ENCODE measurements around the gene MAP7D2.

Gene MAP7D2

DNA sequence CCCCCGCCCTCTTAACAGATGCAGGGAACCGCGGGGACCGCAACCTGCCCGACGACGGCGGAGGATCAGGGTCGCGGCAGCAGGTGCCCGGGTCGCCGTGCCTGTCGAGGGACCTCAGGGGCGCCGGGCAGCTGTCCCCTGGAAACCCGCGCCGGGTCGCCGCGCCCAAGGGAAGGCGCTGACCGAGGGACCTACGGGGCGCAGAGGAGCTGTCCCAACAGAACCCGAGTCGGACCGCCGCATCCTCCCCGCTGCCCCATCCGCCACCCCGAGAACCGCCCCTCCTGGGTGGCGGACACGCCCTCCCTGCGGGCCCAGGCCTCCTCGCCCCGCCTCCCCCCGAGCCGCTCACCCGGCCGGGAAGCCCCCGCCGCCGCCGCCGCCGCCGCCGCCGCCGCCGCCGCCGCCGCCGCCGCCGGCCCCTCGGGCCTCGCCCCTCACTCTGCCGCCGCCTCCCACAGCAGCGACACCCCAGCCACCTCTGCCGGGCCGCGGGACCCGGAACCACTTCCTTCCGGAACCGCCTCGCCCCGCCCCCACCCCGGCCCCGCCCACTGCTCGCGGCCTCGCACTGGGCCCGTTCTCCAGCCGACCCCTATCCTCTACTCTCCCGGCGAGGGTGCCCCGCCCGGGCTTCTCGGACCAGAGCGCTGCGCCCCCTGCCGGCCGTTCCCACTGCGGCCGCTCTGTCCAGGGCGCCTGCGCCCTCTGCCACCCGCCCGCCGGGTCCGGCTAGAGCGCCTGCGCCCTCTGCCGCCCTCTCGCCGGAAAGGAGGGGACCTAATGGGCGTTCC lies 126.0 kb downstream of the MAP7D2 start, which contains the start of gene BCLAF3 (continued):
- TF ChIP-seq ZBTB21 (tag by site-specific recombination; IDR thresholded peaks at IDR 0.05) (no peak), ZBTB1 (tag by site-specific recombination; IDR thresholded peaks at IDR 0.05) (no peak), ZNF391 (tag by site-specific recombination; IDR thresholded peaks at IDR 0.05; ENCODE audit: borderline replicate concordance, low read depth) (no peak), ZBTB48 (tag by site-specific recombination; IDR thresholded peaks at IDR 0.05) (no peak), ZNF248 (tag by site-specific recombination; IDR thresholded peaks at IDR 0.05) (no peak), ZNF24 (tag by site-specific recombination; IDR thresholded peaks at IDR 0.05) (no peak), ZNF768 (tag by site-specific recombination; IDR thresholded peaks at IDR 0.05) (no peak), ZNF48 (tag by site-specific recombination; IDR thresholded peaks at IDR 0.05) (no peak), ZNF654 (tag by site-specific recombination; IDR thresholded peaks at IDR 0.05; ENCODE audit: low read depth) (no peak), ZNF239 (tag by site-specific recombination; IDR thresholded peaks at IDR 0.05) (no peak), ZNF501 (tag by site-specific recombination; IDR thresholded peaks at IDR 0.05) (no peak), ZNF558 (tag by site-specific recombination; IDR thresholded peaks at IDR 0.05) (no peak), ZNF600 (tag by site-specific recombination; IDR thresholded peaks at IDR 0.05) (0 out of 2 replicates have a peak, but pooled peaks have one; percentile 31), ZNF747 (tag by site-specific recombination; IDR thresholded peaks at IDR 0.05) (no peak), ZNF514 (tag by site-specific recombination; IDR thresholded peaks at IDR 0.05) (no peak), ZNF610 (tag by site-specific recombination; IDR thresholded peaks at IDR 0.05; ENCODE audit: borderline replicate concordance) (no peak), KLF1 (tag by site-specific recombination; IDR thresholded peaks at IDR 0.05) (peak; percentile 29; the same call in 1 of the 2 replicates), ZNF19 (tag by site-specific recombination; IDR thresholded peaks at IDR 0.05; ENCODE audit: low read depth) (no peak), SCRT1 (tag by site-specific recombination; IDR thresholded peaks at IDR 0.05; ENCODE audit: borderline replicate concordance) (no peak), ZSCAN23 (tag by site-specific recombination; IDR thresholded peaks at IDR 0.05) (no peak), ZNF416 (tag by site-specific recombination; IDR thresholded peaks at IDR 0.05) (no peak), ZNF785 (tag by site-specific recombination; IDR thresholded peaks at IDR 0.05) (no peak), HOXC10 (CRISPR knock-in tag; IDR thresholded peaks at IDR 0.05) (no peak), ZNF174 (tag by site-specific recombination; IDR thresholded peaks at IDR 0.05) (no peak), ZNF777 (tag by site-specific recombination; IDR thresholded peaks at IDR 0.05; ENCODE audit: borderline replicate concordance) (peak; percentile 78; the same call in 1 of the 2 replicates), ZNF112 (tag by site-specific recombination; IDR thresholded peaks at IDR 0.05) (no peak), ZNF175 (tag by site-specific recombination; IDR thresholded peaks at IDR 0.05) (no peak)
- TF ChIP-seq, protein P1, sequence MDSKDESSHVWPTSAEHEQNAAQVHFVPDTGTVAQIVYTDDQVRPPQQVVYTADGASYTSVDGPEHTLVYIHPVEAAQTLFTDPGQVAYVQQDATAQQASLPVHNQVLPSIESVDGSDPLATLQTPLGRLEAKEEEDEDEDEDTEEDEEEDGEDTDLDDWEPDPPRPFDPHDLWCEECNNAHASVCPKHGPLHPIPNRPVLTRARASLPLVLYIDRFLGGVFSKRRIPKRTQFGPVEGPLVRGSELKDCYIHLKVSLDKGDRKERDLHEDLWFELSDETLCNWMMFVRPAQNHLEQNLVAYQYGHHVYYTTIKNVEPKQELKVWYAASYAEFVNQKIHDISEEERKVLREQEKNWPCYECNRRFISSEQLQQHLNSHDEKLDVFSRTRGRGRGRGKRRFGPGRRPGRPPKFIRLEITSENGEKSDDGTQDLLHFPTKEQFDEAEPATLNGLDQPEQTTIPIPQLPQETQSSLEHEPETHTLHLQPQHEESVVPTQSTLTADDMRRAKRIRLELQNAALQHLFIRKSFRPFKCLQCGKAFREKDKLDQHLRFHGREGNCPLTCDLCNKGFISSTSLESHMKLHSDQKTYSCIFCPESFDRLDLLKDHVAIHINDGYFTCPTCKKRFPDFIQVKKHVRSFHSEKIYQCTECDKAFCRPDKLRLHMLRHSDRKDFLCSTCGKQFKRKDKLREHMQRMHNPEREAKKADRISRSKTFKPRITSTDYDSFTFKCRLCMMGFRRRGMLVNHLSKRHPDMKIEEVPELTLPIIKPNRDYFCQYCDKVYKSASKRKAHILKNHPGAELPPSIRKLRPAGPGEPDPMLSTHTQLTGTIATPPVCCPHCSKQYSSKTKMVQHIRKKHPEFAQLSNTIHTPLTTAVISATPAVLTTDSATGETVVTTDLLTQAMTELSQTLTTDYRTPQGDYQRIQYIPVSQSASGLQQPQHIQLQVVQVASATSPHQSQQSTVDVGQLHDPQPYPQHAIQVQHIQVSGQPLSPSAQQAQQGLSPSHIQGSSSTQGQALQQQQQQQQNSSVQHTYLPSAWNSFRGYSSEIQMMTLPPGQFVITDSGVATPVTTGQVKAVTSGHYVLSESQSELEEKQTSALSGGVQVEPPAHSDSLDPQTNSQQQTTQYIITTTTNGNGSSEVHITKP (tag by site-specific recombination; IDR thresholded peaks at IDR 0.05) = peak; percentile 48
- TF ChIP-seq, protein P2, sequence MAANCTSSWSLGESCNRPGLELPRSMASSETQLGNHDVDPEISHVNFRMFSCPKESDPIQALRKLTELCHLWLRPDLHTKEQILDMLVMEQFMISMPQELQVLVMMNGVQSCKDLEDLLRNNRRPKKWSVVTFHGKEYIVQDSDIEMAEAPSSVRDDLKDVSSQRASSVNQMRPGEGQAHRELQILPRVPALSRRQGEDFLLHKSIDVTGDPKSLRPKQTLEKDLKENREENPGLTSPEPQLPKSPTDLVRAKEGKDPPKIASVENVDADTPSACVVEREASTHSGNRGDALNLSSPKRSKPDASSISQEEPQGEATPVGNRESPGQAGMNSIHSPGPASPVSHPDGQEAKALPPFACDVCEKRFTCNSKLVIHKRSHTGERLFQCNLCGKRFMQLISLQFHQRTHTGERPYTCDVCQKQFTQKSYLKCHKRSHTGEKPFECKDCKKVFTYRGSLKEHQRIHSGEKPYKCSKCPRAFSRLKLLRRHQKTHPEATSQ (tag by site-specific recombination; IDR thresholded peaks at IDR 0.05) = no peak
- TF ChIP-seq, protein P3, sequence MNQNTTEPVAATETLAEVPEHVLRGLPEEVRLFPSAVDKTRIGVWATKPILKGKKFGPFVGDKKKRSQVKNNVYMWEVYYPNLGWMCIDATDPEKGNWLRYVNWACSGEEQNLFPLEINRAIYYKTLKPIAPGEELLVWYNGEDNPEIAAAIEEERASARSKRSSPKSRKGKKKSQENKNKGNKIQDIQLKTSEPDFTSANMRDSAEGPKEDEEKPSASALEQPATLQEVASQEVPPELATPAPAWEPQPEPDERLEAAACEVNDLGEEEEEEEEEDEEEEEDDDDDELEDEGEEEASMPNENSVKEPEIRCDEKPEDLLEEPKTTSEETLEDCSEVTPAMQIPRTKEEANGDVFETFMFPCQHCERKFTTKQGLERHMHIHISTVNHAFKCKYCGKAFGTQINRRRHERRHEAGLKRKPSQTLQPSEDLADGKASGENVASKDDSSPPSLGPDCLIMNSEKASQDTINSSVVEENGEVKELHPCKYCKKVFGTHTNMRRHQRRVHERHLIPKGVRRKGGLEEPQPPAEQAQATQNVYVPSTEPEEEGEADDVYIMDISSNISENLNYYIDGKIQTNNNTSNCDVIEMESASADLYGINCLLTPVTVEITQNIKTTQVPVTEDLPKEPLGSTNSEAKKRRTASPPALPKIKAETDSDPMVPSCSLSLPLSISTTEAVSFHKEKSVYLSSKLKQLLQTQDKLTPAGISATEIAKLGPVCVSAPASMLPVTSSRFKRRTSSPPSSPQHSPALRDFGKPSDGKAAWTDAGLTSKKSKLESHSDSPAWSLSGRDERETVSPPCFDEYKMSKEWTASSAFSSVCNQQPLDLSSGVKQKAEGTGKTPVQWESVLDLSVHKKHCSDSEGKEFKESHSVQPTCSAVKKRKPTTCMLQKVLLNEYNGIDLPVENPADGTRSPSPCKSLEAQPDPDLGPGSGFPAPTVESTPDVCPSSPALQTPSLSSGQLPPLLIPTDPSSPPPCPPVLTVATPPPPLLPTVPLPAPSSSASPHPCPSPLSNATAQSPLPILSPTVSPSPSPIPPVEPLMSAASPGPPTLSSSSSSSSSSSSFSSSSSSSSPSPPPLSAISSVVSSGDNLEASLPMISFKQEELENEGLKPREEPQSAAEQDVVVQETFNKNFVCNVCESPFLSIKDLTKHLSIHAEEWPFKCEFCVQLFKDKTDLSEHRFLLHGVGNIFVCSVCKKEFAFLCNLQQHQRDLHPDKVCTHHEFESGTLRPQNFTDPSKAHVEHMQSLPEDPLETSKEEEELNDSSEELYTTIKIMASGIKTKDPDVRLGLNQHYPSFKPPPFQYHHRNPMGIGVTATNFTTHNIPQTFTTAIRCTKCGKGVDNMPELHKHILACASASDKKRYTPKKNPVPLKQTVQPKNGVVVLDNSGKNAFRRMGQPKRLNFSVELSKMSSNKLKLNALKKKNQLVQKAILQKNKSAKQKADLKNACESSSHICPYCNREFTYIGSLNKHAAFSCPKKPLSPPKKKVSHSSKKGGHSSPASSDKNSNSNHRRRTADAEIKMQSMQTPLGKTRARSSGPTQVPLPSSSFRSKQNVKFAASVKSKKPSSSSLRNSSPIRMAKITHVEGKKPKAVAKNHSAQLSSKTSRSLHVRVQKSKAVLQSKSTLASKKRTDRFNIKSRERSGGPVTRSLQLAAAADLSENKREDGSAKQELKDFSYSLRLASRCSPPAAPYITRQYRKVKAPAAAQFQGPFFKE (tag by site-specific recombination; IDR thresholded peaks at IDR 0.05; ENCODE audit: borderline replicate concordance) = no peak
